HCT116 (cell line): ENCODE results near the gene SVIL. TPM values are rescaled to one million over a fixed set of nuclear protein-coding genes. Genes with fewer than 3 reads are reported as not detected.

ENCODE experiments used
- ATAC-seq: fragments of 200-7000 bp; cut with Tn5 transposase; 2 replicates; pipeline ENCODE4 v1.9.1; 2020; ENCODE audit warnings: mild to moderate bottlenecking, moderate library complexity
- BruUV-seq: library from RNA; stranded (reverse); fragments of 400-500 nt; replicated peaks from 2 replicates; lab custom pipeline; 2021; lab: Mats Ljungman, UMichigan
- CTCF ChIA-PET: fragments of 300-600 bp; sonication (Branson Sonifier 250); formaldehyde crosslinking; loops from one replicate; lab custom pipeline; 2021; ENCODE audit warnings: antibody characterized with exemption; lab: Charles Lee
- POLR2A ChIA-PET: fragments of 300-600, 350-600 bp; sonication (Branson Sonifier 250); formaldehyde crosslinking; loops from one replicate; lab custom pipeline; 2021; ENCODE audit warnings: antibody characterized with exemption; lab: Charles Lee
- RAD21 ChIA-PET, 2 experiments: fragments of 300-600 bp; sonication (Branson Sonifier 250); formaldehyde crosslinking; loops; one replicate each; lab custom pipeline; 2023; ENCODE audit warnings: low total read pairs in 2 of 2; ENCODE audit not compliant: uncharacterized antibody in 2 of 2, unreplicated experiment in 2 of 2, low non-redundant PET in 1 of 2; lab: Charles Lee
- DNase-seq: peaks from one replicate; pipeline ENCODE4 v3.0.0-alpha.2; 2010; ENCODE audit warnings: low read depth, low spot score
- H2AFZ ChIP-seq: fragments of 200-600 bp; shearing (Covaris generic), sonication (generic); 2 replicates; pipeline ENCODE4 v1.6.1; 2017; ENCODE audit warnings: low read depth, mixed run types, mixed read lengths, antibody characterized with exemption, low read length; ENCODE audit not compliant: poor library complexity, severe bottlenecking
- H3K27ac ChIP-seq: 2 replicates; pipeline ENCODE4 v1.5.1; 2012; ENCODE audit warnings: low read depth, low read length
- H3K27me3 ChIP-seq: fragments of 200-600 bp; sonication (generic); 2 replicates; pipeline ENCODE4 v1.6.1; 2016; ENCODE audit warnings: mixed run types, low read length, mixed read lengths; ENCODE audit not compliant: insufficient read depth
- H3K36me3 ChIP-seq, 2 experiments: fragments of 200-500 bp in 1 of 2; fragments of 200-600 bp in 1 of 2; sonication (Bioruptor generic) in 1 of 2; sonication (generic) in 1 of 2; 2 replicates each; pipeline versions ENCODE4 v1.5.1 to v1.6.1; 2014 to 2016; ENCODE audit warnings: low read length in 2 of 2, inconsistent platforms in 1 of 2, mixed read lengths in 1 of 2, mixed run types in 1 of 2; ENCODE audit not compliant: insufficient read depth in 2 of 2, control insufficient read depth in 1 of 2
- H3K4me1 ChIP-seq, 2 experiments: fragments of 200-600 bp in 1 of 2; sonication (generic) in 1 of 2; 2 replicates each; pipeline versions ENCODE4 v1.5.1 to v1.6.1; 2012 to 2017; ENCODE audit warnings: low read length in 2 of 2, inconsistent platforms in 1 of 2, mild to moderate bottlenecking in 1 of 2, mixed read lengths in 1 of 2, mixed run types in 1 of 2, moderate library complexity in 1 of 2; ENCODE audit not compliant: insufficient read depth in 2 of 2, control insufficient read depth in 1 of 2
- H3K4me2 ChIP-seq: fragments of 200-600 bp; sonication (generic); 2 replicates; pipeline ENCODE4 v1.6.1; 2017; ENCODE audit warnings: mixed run types, low read length, mixed read lengths
- H3K4me3 ChIP-seq, 2 experiments: fragments of 200-600 bp in 1 of 2; sonication (generic) in 1 of 2; replicated peaks in 1 of 2; 2 replicates each; pipeline ENCODE4 v1.5.1; 2011 to 2016; ENCODE audit warnings: low read length in 2 of 2, control low read depth in 1 of 2, low read depth in 1 of 2, mild to moderate bottlenecking in 1 of 2, mixed read lengths in 1 of 2, mixed run types in 1 of 2
- H3K79me2 ChIP-seq: fragments of 200-600 bp; sonication (generic); 2 replicates; pipeline ENCODE4 v1.6.1; 2017; ENCODE audit warnings: mild to moderate bottlenecking, mixed run types, low read length, moderate library complexity, mixed read lengths; ENCODE audit not compliant: insufficient read depth
- H3K9ac ChIP-seq: fragments of 200-600 bp; sonication (generic); 2 replicates; pipeline ENCODE4 v1.6.1; 2016; ENCODE audit warnings: low read length, mixed read lengths
- H3K9me2 ChIP-seq: fragments of 200-600 bp; sonication (generic), shearing (Covaris generic); 2 replicates; pipeline ENCODE4 v1.6.1; 2017; ENCODE audit warnings: mixed run types, mild to moderate bottlenecking, moderate library complexity; ENCODE audit not compliant: insufficient read depth
- H3K9me3 ChIP-seq, 2 experiments: fragments of 200-500 bp in 1 of 2; fragments of 200-600 bp in 1 of 2; sonication (Bioruptor generic) in 1 of 2; sonication (generic) in 1 of 2; 2 replicates each; pipeline ENCODE4 v1.6.1; 2014 to 2017; ENCODE audit warnings: low read length in 2 of 2, mixed read lengths in 2 of 2, inconsistent platforms in 1 of 2, low read depth in 1 of 2, mild to moderate bottlenecking in 1 of 2, mixed run types in 1 of 2, moderate library complexity in 1 of 2; ENCODE audit not compliant: control insufficient read depth in 1 of 2, insufficient read depth in 1 of 2
- H4K20me1 ChIP-seq: fragments of 200-600 bp; sonication (generic), shearing (Covaris generic); 2 replicates; pipeline ENCODE4 v1.6.1; 2017; ENCODE audit warnings: mixed run types, mild to moderate bottlenecking, moderate library complexity; ENCODE audit not compliant: insufficient read depth
- CEBPB ChIP-seq: IDR thresholded peaks from 2 replicates; pipeline ENCODE4 v1.6.1; 2012; ENCODE audit warnings: low read depth
- EGR1 ChIP-seq: IDR thresholded peaks from 2 replicates; pipeline ENCODE4 v1.6.1; 2012; ENCODE audit warnings: low read depth
- EZH2 ChIP-seq: fragments of 200-600 bp; sonication (generic); IDR thresholded peaks from 2 replicates; pipeline ENCODE4 v1.6.1; 2017; ENCODE audit warnings: antibody characterized with exemption, mixed run types
- EZH2phosphoT487 ChIP-seq: fragments of 200-600 bp; IDR thresholded peaks from 2 replicates; pipeline ENCODE4 v1.6.1; 2018; ENCODE audit warnings: antibody characterized with exemption, borderline replicate concordance
- FOSL1 ChIP-seq: IDR thresholded peaks from 2 replicates; pipeline ENCODE4 v1.6.1; 2012; ENCODE audit warnings: low read depth
- POLR2A ChIP-seq: IDR thresholded peaks from 2 replicates; pipeline ENCODE4 v1.7.0; 2011; ENCODE audit warnings: borderline replicate concordance; ENCODE audit not compliant: insufficient read depth, insufficient read length; ENCODE audit errors: extremely low read depth
- POLR2AphosphoS5 ChIP-seq: IDR thresholded peaks from 2 replicates; pipeline ENCODE4 v1.6.1; 2011; ENCODE audit warnings: mild to moderate bottlenecking, low read depth, low read length, moderate library complexity
- RAD21 ChIP-seq: IDR thresholded peaks from 2 replicates; pipeline ENCODE4 v1.6.1; 2012; ENCODE audit warnings: low read depth, mild to moderate bottlenecking
- SP1 ChIP-seq: IDR thresholded peaks from 2 replicates; pipeline ENCODE4 v1.6.1; 2012; ENCODE audit warnings: low read depth
- TCF7L2 ChIP-seq: IDR thresholded peaks from 2 replicates; pipeline ENCODE4 v1.7.0; 2011; ENCODE audit warnings: borderline replicate concordance, inconsistent platforms; ENCODE audit not compliant: insufficient read depth, insufficient read length; ENCODE audit errors: extremely low read depth
- YY1 ChIP-seq: IDR thresholded peaks from 2 replicates; pipeline ENCODE4 v1.6.1; 2011; ENCODE audit warnings: low read length, low read depth, moderate library complexity, mild to moderate bottlenecking; ENCODE audit not compliant: insufficient replicate concordance; ENCODE audit errors: extremely low read depth
- ZFX ChIP-seq: fragments of 450-650 bp; IDR thresholded peaks from 2 replicates; pipeline ENCODE4 v1.6.1; 2017
- ZNF274 ChIP-seq: fragments of 200-500 bp; sonication (Bioruptor generic); IDR thresholded peaks from 2 replicates; pipeline ENCODE4 v1.6.1; 2014; ENCODE audit warnings: mild to moderate bottlenecking, low read depth, low read length, inconsistent platforms
- intact Hi-C: fragments of 100-400 bp; cut with micrococcal nuclease; formaldehyde crosslinking; loops from 2 replicates; pipeline ENCODE4 v1.10.0; 2022
- total RNA-seq: library from RNA; stranded (reverse); gene quantifications from one replicate; pipeline ENCODE4 v1.2.1, GENCODE V29; 2021; ENCODE audit not compliant: unreplicated experiment
- TF ChIP-seq, protein P1 (sequence below): IDR thresholded peaks from 2 replicates; pipeline ENCODE4 v1.6.1; 2012; ENCODE audit warnings: low read depth
- TF ChIP-seq, protein P2 (sequence below): IDR thresholded peaks from 2 replicates; pipeline ENCODE4 v1.6.1; 2011; ENCODE audit warnings: mild to moderate bottlenecking, low read length, moderate library complexity; ENCODE audit not compliant: insufficient replicate concordance; ENCODE audit errors: extremely low read depth

The SVIL gene
- total RNA-seq, 1 experiment from 2014 or later: 27.0 TPM

DNA sequence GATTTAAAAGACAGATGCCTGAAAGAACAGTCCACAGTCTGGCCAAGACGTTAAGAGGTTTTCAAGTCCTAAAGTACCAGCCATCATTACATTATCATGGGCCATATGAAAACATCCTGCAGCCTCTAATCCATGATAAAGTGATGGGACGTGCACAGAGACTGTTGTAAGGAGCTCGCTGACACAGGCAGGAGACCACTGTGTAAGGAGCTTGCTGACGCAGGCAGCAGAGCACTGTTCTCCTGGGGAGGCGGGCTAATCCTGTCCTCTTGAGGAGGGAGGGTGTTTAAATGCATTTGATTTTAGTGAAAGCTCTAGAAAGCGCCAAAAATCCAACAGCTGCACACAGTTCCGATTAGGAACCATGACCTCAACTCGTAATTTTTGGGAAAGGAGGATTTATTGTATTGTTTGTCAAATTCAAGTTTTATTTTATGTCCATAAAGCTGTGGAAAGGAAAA is 16.9 kb downstream of the SVIL start (continued):
- TF ChIP-seq YY1 (no peak), FOSL1 (no peak), RAD21 (no peak), ZNF274 (no peak), CEBPB (no peak), POLR2A (no peak), EZH2phosphoT487 (no peak)

GRCh38 chr10:29616542-29616941 is 18.2 kb downstream of the SVIL start:
- no peaks in the 10 kb centered on the region for H3K27me3 ChIP-seq
- peaks cover 7 to 9% of the 10 kb centered on the region in 2 experiments; a peak in 3 of 4 replicates for H3K4me1 ChIP-seq
- DNase-seq (no peak), ATAC-seq (no peak)
- H3K4me3 ChIP-seq: no peak overlapping the region
- H4K20me1 ChIP-seq: no peaks in the 10 kb centered on the region
- intact Hi-C loops: no loop called here
- no peak overlapping the region for H3K27ac ChIP-seq
- no TSS peak for BruUV-seq
- H3K4me2 ChIP-seq: no peak overlapping the region
- POLR2A ChIA-PET: no interaction called here
- no peaks in the 10 kb centered on the region for H3K36me3 ChIP-seq
- H3K9me3 ChIP-seq: no peaks in the 10 kb centered on the region
- CTCF ChIA-PET: no interaction called here
- H3K9ac ChIP-seq: no peak overlapping the region
- no peak overlapping the region for H2AFZ ChIP-seq
- RAD21 ChIA-PET: no interaction called here
- no peak for TF ChIP-seq ZFX
- no peaks in the 10 kb centered on the region for H3K9me2 ChIP-seq
- H3K79me2 ChIP-seq: peaks cover 17% of the 10 kb centered on the region

DNA sequence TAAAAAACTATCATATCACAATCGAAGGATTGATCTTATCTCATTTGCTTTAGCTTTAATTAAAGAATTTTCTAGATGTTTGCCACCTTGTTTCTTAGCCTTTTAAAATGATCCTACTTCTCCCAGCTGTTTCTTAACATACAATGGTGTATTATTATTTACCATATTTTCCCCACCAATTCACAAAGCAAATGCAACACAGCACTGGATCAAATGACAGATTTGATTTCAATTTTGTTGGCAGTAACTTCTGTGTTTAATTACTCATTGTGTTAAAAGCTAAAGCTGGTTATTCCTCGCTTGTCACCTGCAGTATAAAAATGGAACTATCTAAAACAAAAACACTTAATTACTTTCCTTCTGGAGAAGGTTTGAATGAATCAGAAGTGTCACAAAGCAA is 19.6 kb downstream of the SVIL start:
- no TSS peak for BruUV-seq
- Histone ChIP-seq H3K4me1 (peaks cover 7 to 9% of the 10 kb centered on the region in 2 experiments; a peak in 3 of 4 replicates), H3K9me2 (no peaks in the 10 kb centered on the region), H3K36me3 (no peaks in the 10 kb centered on the region), H3K79me2 (peaks cover 9% of the 10 kb centered on the region), H3K27me3 (no peaks in the 10 kb centered on the region), H2AFZ (no peak overlapping the region), H4K20me1 (no peaks in the 10 kb centered on the region), H3K4me3 (no peak overlapping the region), H3K27ac (no peak overlapping the region), H3K4me2 (no peak overlapping the region), H3K9me3 (no peaks in the 10 kb centered on the region), H3K9ac (no peak overlapping the region)
- intact Hi-C loops: no loop called here
- RAD21 ChIA-PET: no interaction called here
- no peak for ATAC-seq
- POLR2A ChIA-PET: no interaction called here
- no peak for DNase-seq
- CTCF ChIA-PET: no interaction called here
- TF ChIP-seq POLR2A (no peak), SP1 (no peak), EGR1 (no peak), POLR2AphosphoS5 (no peak), YY1 (no peak), ZFX (no peak), EZH2 (no peak), TCF7L2 (no peak)
- TF ChIP-seq, protein P1, sequence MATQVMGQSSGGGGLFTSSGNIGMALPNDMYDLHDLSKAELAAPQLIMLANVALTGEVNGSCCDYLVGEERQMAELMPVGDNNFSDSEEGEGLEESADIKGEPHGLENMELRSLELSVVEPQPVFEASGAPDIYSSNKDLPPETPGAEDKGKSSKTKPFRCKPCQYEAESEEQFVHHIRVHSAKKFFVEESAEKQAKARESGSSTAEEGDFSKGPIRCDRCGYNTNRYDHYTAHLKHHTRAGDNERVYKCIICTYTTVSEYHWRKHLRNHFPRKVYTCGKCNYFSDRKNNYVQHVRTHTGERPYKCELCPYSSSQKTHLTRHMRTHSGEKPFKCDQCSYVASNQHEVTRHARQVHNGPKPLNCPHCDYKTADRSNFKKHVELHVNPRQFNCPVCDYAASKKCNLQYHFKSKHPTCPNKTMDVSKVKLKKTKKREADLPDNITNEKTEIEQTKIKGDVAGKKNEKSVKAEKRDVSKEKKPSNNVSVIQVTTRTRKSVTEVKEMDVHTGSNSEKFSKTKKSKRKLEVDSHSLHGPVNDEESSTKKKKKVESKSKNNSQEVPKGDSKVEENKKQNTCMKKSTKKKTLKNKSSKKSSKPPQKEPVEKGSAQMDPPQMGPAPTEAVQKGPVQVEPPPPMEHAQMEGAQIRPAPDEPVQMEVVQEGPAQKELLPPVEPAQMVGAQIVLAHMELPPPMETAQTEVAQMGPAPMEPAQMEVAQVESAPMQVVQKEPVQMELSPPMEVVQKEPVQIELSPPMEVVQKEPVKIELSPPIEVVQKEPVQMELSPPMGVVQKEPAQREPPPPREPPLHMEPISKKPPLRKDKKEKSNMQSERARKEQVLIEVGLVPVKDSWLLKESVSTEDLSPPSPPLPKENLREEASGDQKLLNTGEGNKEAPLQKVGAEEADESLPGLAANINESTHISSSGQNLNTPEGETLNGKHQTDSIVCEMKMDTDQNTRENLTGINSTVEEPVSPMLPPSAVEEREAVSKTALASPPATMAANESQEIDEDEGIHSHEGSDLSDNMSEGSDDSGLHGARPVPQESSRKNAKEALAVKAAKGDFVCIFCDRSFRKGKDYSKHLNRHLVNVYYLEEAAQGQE: no peak
- TF ChIP-seq, protein P2, sequence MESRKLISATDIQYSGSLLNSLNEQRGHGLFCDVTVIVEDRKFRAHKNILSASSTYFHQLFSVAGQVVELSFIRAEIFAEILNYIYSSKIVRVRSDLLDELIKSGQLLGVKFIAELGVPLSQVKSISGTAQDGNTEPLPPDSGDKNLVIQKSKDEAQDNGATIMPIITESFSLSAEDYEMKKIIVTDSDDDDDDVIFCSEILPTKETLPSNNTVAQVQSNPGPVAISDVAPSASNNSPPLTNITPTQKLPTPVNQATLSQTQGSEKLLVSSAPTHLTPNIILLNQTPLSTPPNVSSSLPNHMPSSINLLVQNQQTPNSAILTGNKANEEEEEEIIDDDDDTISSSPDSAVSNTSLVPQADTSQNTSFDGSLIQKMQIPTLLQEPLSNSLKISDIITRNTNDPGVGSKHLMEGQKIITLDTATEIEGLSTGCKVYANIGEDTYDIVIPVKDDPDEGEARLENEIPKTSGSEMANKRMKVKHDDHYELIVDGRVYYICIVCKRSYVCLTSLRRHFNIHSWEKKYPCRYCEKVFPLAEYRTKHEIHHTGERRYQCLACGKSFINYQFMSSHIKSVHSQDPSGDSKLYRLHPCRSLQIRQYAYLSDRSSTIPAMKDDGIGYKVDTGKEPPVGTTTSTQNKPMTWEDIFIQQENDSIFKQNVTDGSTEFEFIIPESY: no peak
